Measurements from ENCODE around the gene ST8SIA5. TPM values are rescaled to one million over a fixed set of nuclear protein-coding genes. Genes with fewer than 3 reads are reported as not detected.

The ST8SIA5 gene
- total and polyA plus RNA-seq, 10 of the 15 experiments (the other 5 are each of a cell fraction or from before 2014, with no cell fraction given), result 0.02 to 0.32 (median 0.12) TPM; not detected in 1

- RAD21 ChIA-PET (ENCODE audit: unreplicated experiment), result interaction anchor here (0.8 to 1.1 kb wide), 2 partner anchors 11 to 488 kb away, joined by 3 to 4 read pairs; a partner anchor contains a TSS
- 27% methylated on average over 9 of the region's 9 CpGs for WGBS (ENCODE audit: insufficient coverage, insufficient replicate concordance, low lambda C conversion rate, missing lambda C conversion rate)
- Histone ChIP-seq H3K9ac (ENCODE audit: control insufficient read depth, insufficient read depth, low read length) (no peak overlapping the region), H3K4me3 (no peak overlapping the region), H4K20me1 (ENCODE audit: control insufficient read depth, insufficient read depth) (no peaks in the 10 kb centered on the region), H3K27ac (ENCODE audit: control insufficient read depth, insufficient read depth) (no peak overlapping the region), H3K4me2 (ENCODE audit: control insufficient read depth, insufficient read depth) (no peak overlapping the region), H3K36me3 (ENCODE audit: control insufficient read depth in 2 of 2, insufficient read depth in 2 of 2, low read length in 1 of 2) (no peaks in the 10 kb centered on the region), H3K79me2 (ENCODE audit: control insufficient read depth, insufficient read depth, low read length) (no peaks in the 10 kb centered on the region), H3K4me1 (ENCODE audit: control insufficient read depth, insufficient read depth, low read length) (no peaks in the 10 kb centered on the region), H3K27me3 (replicated peaks in 1 of 2; ENCODE audit: control insufficient read depth in 2 of 2, insufficient read depth in 2 of 2, low read length in 1 of 2) (0 out of 4 replicates have a peak, but pooled peaks cover 0 to 3% of the 10 kb centered on the region in 2 experiments), H2AFZ (ENCODE audit: control insufficient read depth, low read depth, low read length) (no peak overlapping the region), H3K9me3 (replicated peaks; ENCODE audit: control insufficient read depth, insufficient read depth, low read length) (no peaks in the 10 kb centered on the region)
- ATAC-seq, result no peak; the same call in 2 of the 3 replicates
- BruUV-seq (replicated peaks), result no TSS peak
- POLR2A ChIA-PET, result no interaction called here
- CTCF ChIA-PET, result interaction anchor here (0.9 to 2.9 kb wide), 9 partner anchors 9 to 514 kb away, joined by 3 to 8 read pairs (median 4); a partner anchor contains a TSS
- DNase-seq (ENCODE audit: low read depth, low spot score), result no peak
- SMC1A ChIA-PET (ENCODE audit: uncharacterized antibody, unreplicated experiment), result interaction anchor here (0.7 to 2.5 kb wide), 7 partner anchors 11 to 488 kb away, joined by 3 to 7 read pairs (median 4); partner anchors contain the start of genes KATNAL2 and PIAS2
- TF ChIP-seq RCOR1 (conservative IDR thresholded peaks at IDR 0.05; ENCODE audit: low read depth, low read length), result no peak
- no peak for TF ChIP-seq TCF7 (IDR thresholded peaks at IDR 0.05; ENCODE audit: borderline replicate concordance)
- no peak for TF ChIP-seq CBX5 (IDR thresholded peaks at IDR 0.05; ENCODE audit: low read depth)
- TF ChIP-seq CUX1 (IDR thresholded peaks at IDR 0.05; ENCODE audit: insufficient replicate concordance, low read depth, low read length), result no peak
- peak; percentile 65 for TF ChIP-seq NFYB (IDR thresholded peaks at IDR 0.05; ENCODE audit: insufficient read depth, low read depth, low read length)
- no peak for TF ChIP-seq ZNF687 (IDR thresholded peaks at IDR 0.05)
- peak; percentile 21 for TF ChIP-seq USF1 (IDR thresholded peaks at IDR 0.05; ENCODE audit: borderline replicate concordance, extremely low read length, insufficient read depth, low read depth, low read length)
- no peak for TF ChIP-seq SREBF1 (IDR thresholded peaks at IDR 0.05; ENCODE audit: low read length)
- no peak for TF ChIP-seq MAX (IDR thresholded peaks at IDR 0.05; ENCODE audit: low read depth, low read length)
- TF ChIP-seq HDGF (IDR thresholded peaks at IDR 0.05), result no peak
- TF ChIP-seq CHD2 (IDR thresholded peaks at IDR 0.05; ENCODE audit: borderline replicate concordance, low read depth, low read length), result no peak
- intact Hi-C loops (cut with micrococcal nuclease; ENCODE audit: unreplicated experiment), result no loop called here
- FAIRE-seq, result no peak
- in situ Hi-C loops (cut with MboI), result no loop called here
These were observed 95.7 kb downstream of the ST8SIA5 start for GRCh38 chr18:46660957-46661749.
